VCaP (cell line): ENCODE measurements around the gene CISD1.

Source experiments
- H3K27ac ChIP-seq: fragments of 450-650 bp; 2 replicates; pipeline ENCODE4 v1.5.1; 2017
- TF ChIP-seq, protein P1 (sequence below): fragments of 450-650 bp; conservative IDR thresholded peaks from 2 replicates; pipeline ENCODE4 v1.5.1; 2017; ENCODE audit warnings: mild to moderate bottlenecking, moderate library complexity

The CISD1 gene

DNA sequence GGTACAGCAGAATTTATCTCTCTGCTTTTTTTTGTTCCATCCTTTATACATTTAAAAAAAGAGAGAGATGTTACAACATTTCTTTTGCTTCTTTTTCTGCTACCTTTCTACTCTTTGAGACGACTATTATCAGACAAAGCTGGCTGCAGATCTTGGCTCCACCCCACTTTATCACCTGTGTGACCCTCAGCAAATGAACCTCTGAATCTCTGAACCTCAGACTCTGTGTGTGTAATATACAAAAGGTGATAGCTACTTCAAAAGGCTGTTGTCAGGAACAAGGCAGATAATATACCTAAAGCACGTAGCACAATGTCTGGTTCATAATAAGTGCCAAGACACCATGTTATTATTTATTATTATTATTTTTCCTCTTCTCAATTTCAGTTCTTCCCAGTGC is 33.3 kb downstream of the CISD1 start:
- no peak overlapping the region for H3K27ac ChIP-seq
- TF ChIP-seq, protein P1, sequence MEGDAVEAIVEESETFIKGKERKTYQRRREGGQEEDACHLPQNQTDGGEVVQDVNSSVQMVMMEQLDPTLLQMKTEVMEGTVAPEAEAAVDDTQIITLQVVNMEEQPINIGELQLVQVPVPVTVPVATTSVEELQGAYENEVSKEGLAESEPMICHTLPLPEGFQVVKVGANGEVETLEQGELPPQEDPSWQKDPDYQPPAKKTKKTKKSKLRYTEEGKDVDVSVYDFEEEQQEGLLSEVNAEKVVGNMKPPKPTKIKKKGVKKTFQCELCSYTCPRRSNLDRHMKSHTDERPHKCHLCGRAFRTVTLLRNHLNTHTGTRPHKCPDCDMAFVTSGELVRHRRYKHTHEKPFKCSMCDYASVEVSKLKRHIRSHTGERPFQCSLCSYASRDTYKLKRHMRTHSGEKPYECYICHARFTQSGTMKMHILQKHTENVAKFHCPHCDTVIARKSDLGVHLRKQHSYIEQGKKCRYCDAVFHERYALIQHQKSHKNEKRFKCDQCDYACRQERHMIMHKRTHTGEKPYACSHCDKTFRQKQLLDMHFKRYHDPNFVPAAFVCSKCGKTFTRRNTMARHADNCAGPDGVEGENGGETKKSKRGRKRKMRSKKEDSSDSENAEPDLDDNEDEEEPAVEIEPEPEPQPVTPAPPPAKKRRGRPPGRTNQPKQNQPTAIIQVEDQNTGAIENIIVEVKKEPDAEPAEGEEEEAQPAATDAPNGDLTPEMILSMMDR, result no peak

DNA sequence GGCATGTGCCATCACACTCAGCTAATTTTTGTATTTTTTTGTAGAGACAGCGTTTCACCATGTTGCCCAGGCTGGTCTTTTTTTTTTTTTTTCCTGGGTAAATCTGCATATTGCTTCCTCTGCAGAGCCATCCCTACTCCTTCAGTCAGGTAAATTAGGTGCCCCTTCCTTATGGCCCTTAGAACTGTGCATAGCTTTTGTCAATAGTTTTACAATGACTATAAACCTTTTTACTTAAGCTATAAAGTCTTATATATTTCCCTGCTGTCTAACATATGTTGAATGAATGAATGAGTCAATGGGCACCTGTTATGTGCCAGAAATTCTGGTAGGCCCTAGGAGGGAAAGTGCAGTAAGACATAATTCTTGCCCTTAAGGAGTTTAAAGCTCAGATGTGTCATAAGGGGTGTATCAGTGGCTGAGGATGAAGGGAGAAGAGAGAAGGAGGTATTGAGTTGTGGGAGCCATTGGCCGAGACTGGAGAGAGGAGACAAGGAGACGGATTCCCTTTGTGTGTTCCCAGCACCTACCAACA is 35.2 kb downstream of the CISD1 start:
- TF ChIP-seq, protein P1, result no peak
- H3K27ac ChIP-seq, result no peak overlapping the region

DNA sequence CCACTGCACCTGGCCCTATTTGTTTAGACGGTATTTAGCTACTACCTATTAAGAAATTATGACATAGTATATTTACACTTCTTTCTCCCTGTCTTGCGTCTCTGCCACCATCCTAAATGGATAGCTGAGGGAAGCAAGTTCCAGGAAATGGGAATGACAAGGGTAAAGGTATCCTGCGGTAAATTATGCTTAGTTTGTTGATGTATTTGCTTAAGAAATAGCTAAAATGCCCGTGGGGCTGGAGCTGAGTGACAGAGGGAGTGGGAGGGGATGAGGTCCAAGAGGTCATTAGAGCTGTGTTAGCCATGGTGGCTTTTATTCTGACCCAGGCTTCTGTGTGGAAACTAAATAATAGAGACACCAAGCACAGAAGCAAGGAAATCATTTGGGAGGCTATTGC is 36.9 kb downstream of the CISD1 start:
- H3K27ac ChIP-seq, result no peak overlapping the region
- TF ChIP-seq, protein P1, result no peak

DNA sequence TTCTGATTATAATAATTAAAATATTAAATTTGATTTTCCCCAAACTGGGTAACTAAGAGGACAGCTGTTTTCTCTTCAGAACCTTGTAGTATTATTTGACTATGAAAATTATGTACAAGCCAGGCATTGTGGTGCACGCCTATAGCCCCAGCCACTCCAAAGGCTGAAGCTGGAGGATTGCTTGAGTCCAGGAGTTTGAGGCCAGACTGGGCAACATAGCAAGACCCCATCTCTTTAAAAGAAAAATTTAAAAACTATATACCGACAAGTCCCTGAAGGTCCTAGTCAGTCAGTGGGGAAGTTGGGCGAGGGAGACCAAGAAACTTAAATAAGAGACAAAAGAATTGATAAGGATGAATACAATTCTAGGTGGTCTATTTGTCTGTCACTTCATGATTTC is 38.7 kb downstream of the CISD1 start:
- H3K27ac ChIP-seq, result no peak overlapping the region
- TF ChIP-seq, protein P1, result no peak

DNA sequence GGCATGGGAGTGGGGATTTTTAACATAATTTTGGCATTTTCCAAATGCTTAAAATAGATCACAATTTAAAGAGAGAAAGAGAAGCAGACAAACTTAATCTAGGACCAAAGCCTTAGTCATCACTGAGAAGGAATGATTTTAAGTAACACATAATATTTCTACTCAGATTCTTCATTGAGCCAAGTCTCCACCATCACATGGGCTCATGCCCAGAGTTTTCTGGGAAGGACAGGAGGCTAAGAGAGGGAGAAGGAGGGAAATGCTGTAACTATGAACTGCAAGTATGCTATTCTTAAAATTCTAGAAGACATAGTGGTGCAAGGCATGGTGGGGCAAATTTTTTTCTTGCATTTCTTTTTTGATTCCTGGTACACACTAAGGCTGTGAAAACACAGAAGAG is 42.1 kb downstream of the CISD1 start:
- TF ChIP-seq, protein P1, result no peak
- no peak overlapping the region for H3K27ac ChIP-seq

DNA sequence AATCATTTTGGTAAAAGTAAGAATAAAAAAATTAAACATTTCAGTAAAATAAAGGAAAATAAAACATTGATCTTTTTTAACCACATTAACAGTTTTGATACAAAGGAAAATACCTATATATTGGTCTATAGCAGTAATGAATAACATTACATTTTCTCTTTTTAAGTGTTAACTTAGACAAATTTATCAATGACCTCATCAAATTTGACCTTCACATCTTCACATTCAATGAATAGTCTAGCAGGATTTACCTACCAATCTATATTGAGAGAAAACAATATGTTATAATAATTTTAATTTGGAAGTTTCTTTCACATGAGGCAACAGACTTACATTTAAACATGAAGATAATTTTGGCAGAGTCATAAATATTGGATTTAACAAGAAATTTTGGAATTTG is 47.9 kb downstream of the CISD1 start:
- TF ChIP-seq, protein P1, result no peak
- H3K27ac ChIP-seq, result no peak overlapping the region

DNA sequence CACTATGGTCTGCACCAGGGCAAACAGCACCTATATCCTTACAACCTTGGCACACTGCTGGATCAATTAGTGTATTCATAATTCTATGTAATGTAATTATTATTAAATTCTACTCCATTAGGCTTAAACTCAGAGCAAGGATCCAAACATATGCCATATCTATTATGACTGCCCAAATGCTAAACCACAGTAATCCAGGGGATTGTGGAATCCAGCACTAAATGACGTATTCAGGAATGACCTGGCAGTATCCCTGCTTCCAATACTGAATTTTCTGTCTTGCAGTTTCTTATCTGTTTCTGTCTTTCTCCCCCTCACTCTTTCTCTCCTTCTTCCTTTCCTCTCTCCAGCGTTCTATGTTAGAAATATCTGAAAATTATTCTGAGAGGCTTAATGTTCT is 49.4 kb downstream of the CISD1 start:
- H3K27ac ChIP-seq, result no peak overlapping the region
- TF ChIP-seq, protein P1, result no peak
